Peyer's patch (tissue), 4 donors: ENCODE results near the gene TGFBR3L. TPM values are rescaled to one million over a fixed set of nuclear protein-coding genes. Genes with fewer than 3 reads are reported as not detected.

ENCODE experiments used
- DNase-seq, 3 donors: peaks; one replicate each; pipeline ENCODE4 v3.0.0-alpha.2; 2017 to 2019
- H3K27ac ChIP-seq, 4 donors: fragments of 200-600 bp; sonication (generic); one replicate each; pipeline ENCODE4 v1.5.1; 2016 to 2019
- H3K27me3 ChIP-seq, 2 donors: fragments of 200-600 bp; sonication (generic); one replicate each; pipeline ENCODE4 v1.5.1; 2019
- H3K36me3 ChIP-seq, 3 donors: fragments of 200-600 bp; sonication (generic); one replicate each; pipeline ENCODE4 v1.5.1; 2016 to 2019
- H3K4me1 ChIP-seq, 4 donors: fragments of 200-600 bp; sonication (generic); one replicate each; pipeline ENCODE4 v1.5.1; 2016 to 2019
- H3K4me3 ChIP-seq, 4 donors: fragments of 200-600 bp; sonication (generic); 1 replicate in 3 of 4; 2 replicates in 1 of 4; pipeline ENCODE4 v1.5.1; 2016 to 2019; ENCODE audit warnings: mild to moderate bottlenecking in 1 of 4
- H3K9me3 ChIP-seq, 4 donors: fragments of 200-600 bp; sonication (generic); one replicate each; pipeline ENCODE4 v1.5.1; 2016 to 2019; ENCODE audit warnings: mild to moderate bottlenecking in 1 of 4
- CTCF ChIP-seq, 6 experiments: fragments of 450-650 bp in 4 of 6; fragments of 200-600 bp in 2 of 6; sonication (generic) in 1 of 6; IDR thresholded peaks; one replicate each; pipeline ENCODE4 v1.5.1; 2017 to 2019; ENCODE audit warnings: antibody characterized with exemption in 6 of 6, mild to moderate bottlenecking in 3 of 6, moderate library complexity in 1 of 6
- POLR2A ChIP-seq, 2 donors: fragments of 450-650 bp; IDR thresholded peaks; one replicate each; pipeline ENCODE4 v1.5.1; 2017; ENCODE audit warnings: antibody characterized with exemption in 2 of 2, mild to moderate bottlenecking in 2 of 2, moderate library complexity in 2 of 2
- total RNA-seq, 4 donors: library from RNA; depleted of rRNA; stranded (reverse); fragments of >200 nt; gene quantifications; one replicate each; pipeline ENCODE4 v1.1.0, GENCODE V29; 2016

TGFBR3L gene
- total RNA-seq, 4 donors from 2014 or later: not detected

- DNase-seq: no peak
- Histone ChIP-seq H3K27me3 (no peaks in the 10 kb centered on the region), H3K4me1 (no peaks in the 10 kb centered on the region), H3K4me3 (no peak overlapping the region), H3K9me3 (no peaks in the 10 kb centered on the region), H3K27ac (no peak overlapping the region), H3K36me3 (peaks cover 0 to 72% (median 4%) of the 10 kb centered on the region in 3 donors)
- no peak for TF ChIP-seq CTCF (IDR thresholded peaks at IDR 0.05)
- no peak for TF ChIP-seq POLR2A (IDR thresholded peaks at IDR 0.05)
These were observed 17.8 kb downstream of the TGFBR3L start for GRCh38 chr19:7932276-7932929.

- Histone ChIP-seq H3K9me3 (no peaks in the 10 kb centered on the region), H3K27me3 (no peaks in the 10 kb centered on the region), H3K4me1 (no peaks in the 10 kb centered on the region), H3K27ac (no peak overlapping the region), H3K4me3 (no peak overlapping the region), H3K36me3 (peaks cover 0 to 77% (median 4%) of the 10 kb centered on the region in 3 donors)
- no peak for DNase-seq
- TF ChIP-seq CTCF (IDR thresholded peaks at IDR 0.05) (no peak), POLR2A (IDR thresholded peaks at IDR 0.05) (no peak)
These were observed 18.3 kb downstream of the TGFBR3L start for GRCh38 chr19:7932930-7933300.

GRCh38 chr19:7933411-7933810 lies 18.8 kb downstream of the TGFBR3L start:
- H3K36me3 ChIP-seq: peaks cover 0 to 81% (median 4%) of the 10 kb centered on the region in 3 donors

GRCh38 chr19:7933828-7934725 lies 19.4 kb downstream of the TGFBR3L start:
- peaks cover 0 to 87% (median 4%) of the 10 kb centered on the region in 3 donors for H3K36me3 ChIP-seq
- no peak overlapping the region for H3K4me3 ChIP-seq
- TF ChIP-seq POLR2A (IDR thresholded peaks at IDR 0.05): no peak
- no peak for TF ChIP-seq CTCF (IDR thresholded peaks at IDR 0.05)
- no peak overlapping the region for H3K27ac ChIP-seq
- no peaks in the 10 kb centered on the region for H3K27me3 ChIP-seq
- H3K9me3 ChIP-seq: no peaks in the 10 kb centered on the region
- no peaks in the 10 kb centered on the region for H3K4me1 ChIP-seq
- no peak for DNase-seq

More at GRCh38 chr19:7933411-7933810, 18.8 kb downstream of the TGFBR3L start:
- Histone ChIP-seq H3K4me1 (no peaks in the 10 kb centered on the region), H3K9me3 (no peaks in the 10 kb centered on the region), H3K4me3 (no peak overlapping the region), H3K27ac (no peak overlapping the region), H3K27me3 (no peaks in the 10 kb centered on the region)
- DNase-seq: no peak
- TF ChIP-seq CTCF (IDR thresholded peaks at IDR 0.05): peak in 1 of 6 experiments; percentile 5
- TF ChIP-seq POLR2A (IDR thresholded peaks at IDR 0.05): no peak

GRCh38 chr19:7934766-7935165 lies 20.1 kb downstream of the TGFBR3L start:
- Histone ChIP-seq H3K36me3 (peaks cover 0 to 93% (median 4%) of the 10 kb centered on the region in 3 donors), H3K27ac (no peak overlapping the region)
- TF ChIP-seq CTCF (IDR thresholded peaks at IDR 0.05): no peak
- no peak for TF ChIP-seq POLR2A (IDR thresholded peaks at IDR 0.05)

More at GRCh38 chr19:7934766-7935165, 20.1 kb downstream of the TGFBR3L start:
- Histone ChIP-seq H3K27me3 (no peaks in the 10 kb centered on the region), H3K4me3 (no peak overlapping the region), H3K4me1 (no peaks in the 10 kb centered on the region), H3K9me3 (no peaks in the 10 kb centered on the region)
- DNase-seq: no peak
